CD14-positive monocyte (primary cell): Measurements from ENCODE around the gene TCEANC2. TPM values are rescaled to one million over a fixed set of nuclear protein-coding genes. Genes with fewer than 3 reads are reported as not detected.

ENCODE experiments used
- DNase-seq, 3 donors: peaks; one replicate each; pipeline ENCODE4 v3.0.0-alpha.2; 2011 to 2022
- H2AFZ ChIP-seq: 2 replicates; pipeline ENCODE4 v1.6.0; 2012; ENCODE audit warnings: mild to moderate bottlenecking, low read depth, low read length, inconsistent platforms; ENCODE audit not compliant: insufficient read depth, poor library complexity, severe bottlenecking
- H3K27ac ChIP-seq, 2 donors: 1 replicate in 1 of 2; 2 replicates in 1 of 2; pipeline ENCODE4 v1.5.1; 2012 to 2013; ENCODE audit warnings: low read length in 2 of 2, control low read depth in 1 of 2, inconsistent platforms in 1 of 2, low read depth in 1 of 2, mild to moderate bottlenecking in 1 of 2
- H3K27me3 ChIP-seq, 2 donors: one replicate each; pipeline versions ENCODE4 v1.6.0 to v1.6.1; 2011 to 2013; ENCODE audit warnings: low read length in 2 of 2; ENCODE audit not compliant: control insufficient read depth in 2 of 2, insufficient read depth in 2 of 2
- H3K36me3 ChIP-seq, 2 donors: replicated peaks in 1 of 2; 1 replicate in 1 of 2; 2 replicates in 1 of 2; pipeline versions ENCODE4 v1.5.1 to v1.6.1; 2012 to 2013; ENCODE audit warnings: low read length in 2 of 2, control low read depth in 1 of 2, inconsistent platforms in 1 of 2, mild to moderate bottlenecking in 1 of 2; ENCODE audit not compliant: insufficient read depth in 2 of 2, control insufficient read depth in 1 of 2
- H3K4me1 ChIP-seq, 2 donors: 1 replicate in 1 of 2; 2 replicates in 1 of 2; pipeline versions ENCODE4 v1.5.1 to v1.6.1; 2012 to 2013; ENCODE audit warnings: low read length in 2 of 2, control low read depth in 1 of 2, inconsistent platforms in 1 of 2, mild to moderate bottlenecking in 1 of 2, moderate library complexity in 1 of 2; ENCODE audit not compliant: insufficient read depth in 2 of 2, control insufficient read depth in 1 of 2
- H3K4me2 ChIP-seq: replicated peaks from 2 replicates; pipeline ENCODE3; 2012; ENCODE audit warnings: low read length, moderate library complexity, mild to moderate bottlenecking; ENCODE audit not compliant: poor library complexity, severe bottlenecking; ENCODE audit errors: extremely low read depth
- H3K4me3 ChIP-seq, 3 experiments: fragments of 200-600 bp in 1 of 3; sonication (generic) in 1 of 3; replicated peaks in 1 of 3; 1 replicate in 2 of 3; 2 replicates in 1 of 3; pipeline ENCODE4 v1.5.1; 2011 to 2013; ENCODE audit warnings: low read length in 3 of 3, mild to moderate bottlenecking in 3 of 3, control low read depth in 2 of 3, low read depth in 2 of 3, inconsistent platforms in 1 of 3, moderate library complexity in 1 of 3
- H3K79me2 ChIP-seq: 2 replicates; pipeline ENCODE4 v1.6.0; 2012; ENCODE audit warnings: mild to moderate bottlenecking, control low read depth, inconsistent platforms, low read length, moderate library complexity; ENCODE audit not compliant: insufficient read depth
- H3K9ac ChIP-seq: 2 replicates; pipeline ENCODE4 v1.6.0; 2017; ENCODE audit warnings: low read length, mild to moderate bottlenecking; ENCODE audit not compliant: insufficient read depth, poor library complexity, severe bottlenecking
- H3K9me3 ChIP-seq, 2 donors: replicated peaks in 1 of 2; 1 replicate in 1 of 2; 2 replicates in 1 of 2; pipeline versions ENCODE4 v1.5.1 to v1.6.1; 2012 to 2013; ENCODE audit warnings: low read length in 2 of 2, control low read depth in 1 of 2; ENCODE audit not compliant: control insufficient read depth in 1 of 2, insufficient read depth in 1 of 2
- H4K20me1 ChIP-seq: 2 replicates; pipeline ENCODE4 v1.6.0; 2012; ENCODE audit warnings: mild to moderate bottlenecking, low read length, control low read depth, moderate library complexity; ENCODE audit not compliant: insufficient read depth
- H3K27ac Mint-ChIP-seq, 7 donors: one replicate each; pipeline ENCODE4 v1.8.0; 2020; ENCODE audit warnings: mild to moderate bottlenecking in 7 of 7, mixed read lengths in 7 of 7, moderate library complexity in 6 of 7, inconsistent platforms in 2 of 7
- H3K27me3 Mint-ChIP-seq, 3 donors: one replicate each; pipeline ENCODE4 v1.8.0; 2021 to 2022; ENCODE audit warnings: low read depth in 3 of 3, mild to moderate bottlenecking in 3 of 3, mixed read lengths in 3 of 3, moderate library complexity in 3 of 3, inconsistent platforms in 1 of 3
- H3K36me3 Mint-ChIP-seq, 2 donors: one replicate each; pipeline ENCODE4 v1.8.0; 2020; ENCODE audit warnings: mixed read lengths in 2 of 2, inconsistent platforms in 1 of 2, mild to moderate bottlenecking in 1 of 2
- H3K4me1 Mint-ChIP-seq: one replicate; pipeline ENCODE4 v1.8.0; 2020; ENCODE audit warnings: mild to moderate bottlenecking, mixed read lengths
- H3K4me3 Mint-ChIP-seq, 2 donors: one replicate each; pipeline ENCODE4 v1.8.0; 2020; ENCODE audit warnings: mild to moderate bottlenecking in 2 of 2, mixed read lengths in 2 of 2, moderate library complexity in 1 of 2
- H3K9me3 Mint-ChIP-seq, 7 donors: one replicate each; pipeline ENCODE4 v1.8.0; 2020 to 2022; ENCODE audit warnings: mixed read lengths in 7 of 7, mild to moderate bottlenecking in 6 of 7, moderate library complexity in 6 of 7, inconsistent platforms in 2 of 7
- CTCF ChIP-seq: fragments of 200-600 bp; IDR thresholded peaks from one replicate; pipeline ENCODE4 v1.8.0; 2022; ENCODE audit warnings: antibody characterized with exemption, mild to moderate bottlenecking
- WGBS: methylation state at CpG from one replicate; pipeline ENCODE4 v1.1.5; 2013; ENCODE audit warnings: missing lambda C conversion rate; ENCODE audit not compliant: insufficient coverage; 5-methylcytosine and 5-hydroxymethylcytosine counted together
- intact Hi-C, 2 donors: fragments of 100-400 bp; cut with micrococcal nuclease; formaldehyde crosslinking; loops; one replicate each; pipeline versions ENCODE4 v1.15.0 to v1.15.1; 2023
- polyA plus RNA-seq, 3 donors: library from polyadenylated mRNA; depleted of rRNA in 1 of 3; unstranded in 2 of 3; stranded (reverse) in 1 of 3; fragments of 300-500 nt in 2 of 3; fragments of >200 nt in 1 of 3; fragmentation: Illumina TruSeq in 2 of 3; gene quantifications; 1 replicate in 2 of 3; 2 replicates in 1 of 3; pipeline ENCODE4 v1.2.3, GENCODE V29; 2012 to 2021

Gene TCEANC2
- polyA plus RNA-seq, 3 donors: 3.0 to 6.7 (median 3.8) TPM

GRCh38 chr1:54045496-54045895 lies 7.9 kb upstream of the TCEANC2 start:
- H3K4me3 Mint-ChIP-seq: no peak overlapping the region
- no peaks in the 10 kb centered on the region for H3K27me3 Mint-ChIP-seq
- Histone ChIP-seq H2AFZ (no peak overlapping the region), H3K9ac (no peak overlapping the region), H3K27me3 (no peaks in the 10 kb centered on the region), H3K4me3 (no peak overlapping the region), H3K27ac (no peak overlapping the region), H3K4me1 (peaks cover 6 to 10% of the 10 kb centered on the region in 2 donors), H3K9me3 (no peaks in the 10 kb centered on the region), H3K36me3 (peaks cover 57 to 68% of the 10 kb centered on the region in 2 donors), H3K4me2 (no peak overlapping the region), H3K79me2 (peaks cover 69% of the 10 kb centered on the region), H4K20me1 (peaks cover 81% of the 10 kb centered on the region)
- intact Hi-C loops: no loop called here
- no peak overlapping the region for H3K27ac Mint-ChIP-seq
- WGBS: 100% methylated on average over 2 of the region's 2 CpGs
- no peaks in the 10 kb centered on the region for H3K9me3 Mint-ChIP-seq
- peaks cover 13% of the 10 kb centered on the region for H3K4me1 Mint-ChIP-seq
- peaks cover 46 to 59% of the 10 kb centered on the region in 2 donors for H3K36me3 Mint-ChIP-seq
- DNase-seq: no peak
- TF ChIP-seq CTCF: no peak

GRCh38 chr1:54046671-54047383 lies 6.6 kb upstream of the TCEANC2 start:
- Mint-ChIP-seq H3K27ac (peak overlapping the region in 3 of 7 donors; percentile 0 to 77 (median 28)), H3K27me3 (no peaks in the 10 kb centered on the region), H3K36me3 (peaks cover 35 to 49% of the 10 kb centered on the region in 2 donors), H3K4me3 (no peak overlapping the region), H3K4me1 (peaks cover 13% of the 10 kb centered on the region), H3K9me3 (no peaks in the 10 kb centered on the region)
- peaks cover 83% of the 10 kb centered on the region for H3K79me2 ChIP-seq
- intact Hi-C loops: no loop called here
- H3K4me3 ChIP-seq: no peak overlapping the region
- 78% methylated on average over 1 of the region's 7 CpGs for WGBS
- H2AFZ ChIP-seq: no peak overlapping the region
- H3K27ac ChIP-seq: peak overlapping the region in 1 of 2 donors; percentile 37
- no peaks in the 10 kb centered on the region for H3K9me3 ChIP-seq
- no peak overlapping the region for H3K4me2 ChIP-seq
- H4K20me1 ChIP-seq: peaks cover 93% of the 10 kb centered on the region
- TF ChIP-seq CTCF: no peak
- no peak overlapping the region for H3K9ac ChIP-seq
- H3K36me3 ChIP-seq: peaks cover 44 to 54% of the 10 kb centered on the region in 2 donors
- peaks cover 11 to 21% of the 10 kb centered on the region in 2 donors for H3K4me1 ChIP-seq
- H3K27me3 ChIP-seq: no peaks in the 10 kb centered on the region
- DNase-seq: no peak
